ENCODE data around the gene AGAP1.
"Not testable (repeated sequence)": the region's sequence is repeated elsewhere in the genome, so short reads cannot be mapped to it uniquely, and the experiment has no call there.

The AGAP1 gene

GRCh38 chr2:235747786-235748091 is 253.9 kb downstream of the AGAP1 start:
- DNase-seq = no peak

DNA sequence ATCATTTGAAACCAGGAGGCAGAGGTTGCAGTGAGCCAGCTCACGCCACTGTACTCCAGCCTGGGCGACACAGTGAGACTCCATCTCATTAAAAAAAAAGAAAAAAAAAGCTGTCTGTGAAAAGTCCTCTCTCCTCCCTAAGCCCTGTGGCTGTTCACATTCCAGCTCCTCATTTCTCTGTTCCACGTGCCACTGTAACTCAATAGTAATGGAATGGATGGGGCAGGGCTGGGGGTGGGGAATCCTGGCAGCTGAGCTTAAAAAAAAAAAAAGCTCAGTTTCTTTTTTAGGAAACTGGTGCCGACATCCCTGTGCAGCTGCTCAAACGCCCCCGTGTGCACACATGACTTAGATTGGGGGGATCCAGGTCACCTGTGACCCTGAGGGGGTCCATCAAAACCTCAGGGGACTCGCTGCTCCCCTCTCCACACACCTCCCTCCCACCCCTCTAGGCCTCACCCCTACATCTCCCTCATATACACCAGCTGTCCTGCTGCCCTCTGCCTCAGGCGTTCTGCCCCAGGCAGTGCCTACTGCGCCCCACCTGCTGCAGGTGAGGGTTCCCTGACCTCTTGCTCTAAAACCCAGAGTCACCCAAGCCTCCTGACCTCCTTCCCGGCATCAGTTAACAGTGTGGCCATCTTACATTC is 255.4 kb downstream of the AGAP1 start:
- no peak for DNase-seq

GRCh38 chr2:235749771-235750160 is 255.9 kb downstream of the AGAP1 start:
- no peak for DNase-seq

DNA sequence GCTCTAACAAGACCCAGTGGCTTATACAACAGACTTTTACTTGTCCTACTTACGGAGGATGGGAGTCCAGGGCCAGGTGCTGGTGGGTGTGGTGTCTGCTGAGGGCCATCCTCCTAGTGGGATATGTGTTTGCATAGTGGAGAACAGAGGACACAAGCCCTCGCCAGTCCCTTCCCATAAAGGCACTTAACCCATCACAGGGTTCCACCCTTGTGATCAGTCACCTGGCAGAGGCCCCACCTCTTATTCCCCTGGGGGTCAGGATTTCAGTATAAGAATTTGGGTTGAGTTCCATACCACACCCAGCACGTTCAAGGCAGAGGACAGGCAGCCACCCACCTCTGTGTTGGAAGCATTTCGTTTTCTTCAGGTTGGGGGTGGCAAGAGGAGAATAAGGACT is 259.0 kb downstream of the AGAP1 start:
- no peak for DNase-seq

DNA sequence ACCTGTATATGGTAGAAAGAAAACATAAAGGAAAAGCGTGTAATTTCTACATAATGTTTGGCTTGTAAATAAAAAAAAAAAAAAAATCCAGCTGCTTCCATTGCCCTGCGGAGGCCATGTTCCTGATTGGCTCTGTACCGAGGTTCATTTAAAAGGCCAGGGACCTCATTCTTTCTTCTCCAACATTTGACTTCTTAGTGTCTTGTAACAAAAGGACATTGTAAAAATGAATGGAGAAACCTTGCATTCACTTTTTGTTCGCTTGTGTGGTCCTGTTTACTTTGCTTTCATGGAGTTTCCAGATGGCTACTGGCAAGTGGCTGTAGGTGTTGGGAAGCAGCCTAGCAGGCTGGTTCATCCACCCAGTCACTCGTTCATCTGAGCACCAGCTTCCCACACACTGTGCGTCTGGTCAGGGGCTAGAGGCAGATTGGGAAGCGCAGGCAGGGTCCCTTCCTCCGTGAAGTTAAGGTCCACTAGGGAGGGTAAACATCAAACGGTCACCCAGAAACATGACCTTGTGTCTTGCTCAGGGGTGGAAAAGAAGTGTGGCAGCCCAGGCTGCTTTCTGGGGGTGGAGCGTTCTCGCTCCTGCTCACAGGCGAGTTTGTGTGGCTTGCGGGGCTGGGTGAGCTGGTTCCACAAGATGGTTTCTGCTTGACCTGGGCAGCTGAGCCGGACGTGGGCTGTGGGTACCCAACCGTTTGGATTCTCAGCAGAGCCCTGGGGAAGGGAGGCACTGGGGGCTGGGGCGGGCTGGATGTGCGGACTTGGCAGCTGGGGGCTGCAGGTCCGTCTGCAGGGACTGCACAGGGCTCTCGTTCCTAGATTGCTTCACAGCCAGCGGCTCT is 260.7 kb downstream of the AGAP1 start:
- DNase-seq = no peak

- no peak for DNase-seq
Observed at GRCh38 chr2:235756491-235756890, 262.6 kb downstream of the AGAP1 start.

DNA sequence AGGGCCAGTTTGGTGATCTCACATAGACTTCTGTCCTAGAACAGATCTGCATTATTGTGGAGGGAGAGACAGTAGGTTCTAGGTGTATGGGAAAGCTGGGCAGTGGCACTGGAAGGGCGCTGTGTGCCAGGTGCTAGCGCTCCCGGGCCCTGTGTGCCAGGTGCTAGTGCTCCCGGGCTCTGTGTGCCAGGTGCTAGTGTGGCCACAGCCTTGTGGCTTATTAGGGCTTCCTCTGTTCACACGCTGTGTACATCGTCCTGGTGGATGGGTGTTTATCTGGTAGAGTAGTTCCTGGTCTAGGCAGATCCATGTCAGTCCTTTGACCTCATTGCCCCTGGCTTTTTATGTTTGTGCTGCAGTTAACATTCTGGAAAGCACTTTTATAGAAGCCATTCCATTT is 263.4 kb downstream of the AGAP1 start:
- no peak for DNase-seq

GRCh38 chr2:235757640-235758039 is 263.8 kb downstream of the AGAP1 start:
- no peak for DNase-seq

DNA sequence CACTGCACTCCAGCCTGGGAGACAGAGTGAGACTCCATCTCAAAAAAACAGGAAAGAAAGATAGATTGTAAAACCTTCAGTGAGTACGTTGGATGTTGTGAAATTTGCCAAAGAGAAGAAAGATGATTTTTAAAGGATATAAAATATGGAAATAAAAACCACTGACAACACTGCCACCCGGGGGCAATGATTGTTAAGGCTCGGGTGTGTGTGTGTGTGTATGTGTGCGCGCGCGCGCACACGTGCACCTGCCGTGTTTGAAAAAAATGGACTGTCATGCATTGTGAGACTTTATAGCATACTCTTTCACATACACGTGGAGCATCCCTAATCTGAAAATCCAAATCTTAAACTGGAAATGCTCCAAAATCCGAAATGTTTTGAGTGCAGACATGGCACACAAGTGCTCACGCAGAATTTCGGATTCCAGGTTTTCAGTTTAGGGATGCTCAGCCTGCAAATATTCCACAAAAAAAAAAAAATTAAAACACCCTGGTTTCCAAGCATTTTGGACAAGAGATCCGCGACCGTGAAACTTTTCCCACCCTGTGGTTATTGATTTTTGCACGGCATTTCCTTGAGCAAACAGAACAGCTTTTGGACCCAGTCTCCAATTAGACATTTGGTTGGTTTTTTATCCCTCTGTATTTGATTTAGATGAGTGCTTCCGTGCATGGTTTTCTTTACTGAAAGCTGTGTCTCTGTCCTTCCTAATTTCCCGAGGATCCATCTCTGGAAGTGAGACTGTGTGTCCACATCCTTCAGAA is 269.2 kb downstream of the AGAP1 start:
- no peak for DNase-seq

GRCh38 chr2:235763816-235764215 is 270.0 kb downstream of the AGAP1 start:
- no peak for DNase-seq

DNA sequence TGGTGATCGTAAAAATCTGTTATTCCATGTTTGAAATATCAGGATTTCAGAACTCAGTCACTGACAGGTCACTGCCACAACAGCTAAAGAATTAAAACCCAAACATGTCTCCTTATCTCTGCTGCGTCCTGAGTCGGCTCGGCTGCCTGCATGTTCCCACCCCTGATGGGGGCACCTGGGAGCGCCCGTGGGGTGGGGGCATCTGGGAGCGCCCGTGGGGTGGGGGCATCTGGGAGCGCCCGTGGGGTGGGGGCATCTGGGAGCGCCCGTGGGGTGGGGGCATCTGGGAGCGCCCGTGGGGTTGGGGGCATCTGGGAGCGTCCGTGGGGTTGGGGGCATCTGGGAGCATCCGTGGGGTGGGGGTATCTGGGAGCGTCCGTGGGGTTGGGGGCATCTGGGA is 270.6 kb downstream of the AGAP1 start:
- DNase-seq = not testable (repeated sequence)

GRCh38 chr2:235765181-235765820 is 271.5 kb downstream of the AGAP1 start:
- no peak for DNase-seq

DNA sequence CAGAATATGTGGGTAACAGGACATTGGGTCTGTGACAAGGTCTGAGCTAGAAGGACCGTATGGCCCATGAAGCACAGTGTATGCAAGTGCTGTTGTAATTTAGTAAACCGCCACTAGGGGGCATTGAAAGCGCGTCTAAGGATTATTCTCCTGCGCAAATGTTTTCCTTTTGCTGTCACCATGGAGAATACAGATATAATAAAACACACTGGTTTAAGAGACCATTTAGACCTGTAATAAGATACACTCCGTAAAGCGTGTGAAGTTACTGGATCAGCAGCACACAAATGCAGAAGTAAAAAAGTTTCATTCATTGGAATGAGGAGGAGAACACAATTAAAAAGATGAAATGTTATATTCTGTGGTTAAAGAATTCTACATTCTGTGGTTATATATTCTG is 272.4 kb downstream of the AGAP1 start:
- DNase-seq = peak; percentile 45

DNA sequence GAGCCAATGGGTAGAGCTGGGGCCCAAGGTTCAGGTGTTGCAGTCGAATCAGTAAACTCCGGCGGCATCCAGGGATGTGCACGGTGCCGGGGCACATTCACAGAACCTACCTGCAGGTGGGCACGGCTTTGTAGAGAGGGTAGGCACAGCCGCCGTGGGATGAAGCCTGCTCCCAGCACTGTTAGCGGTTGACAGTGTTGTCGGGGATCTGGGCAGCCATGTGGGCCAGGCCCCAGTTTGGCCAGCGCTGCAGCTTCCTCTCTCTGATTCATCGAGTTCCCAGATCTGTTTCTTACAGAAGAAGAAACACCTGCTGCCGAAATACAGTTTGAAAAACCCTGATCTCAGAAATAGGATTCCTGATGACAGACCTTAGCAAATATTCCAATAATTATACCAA is 274.8 kb downstream of the AGAP1 start:
- DNase-seq = no peak

DNA sequence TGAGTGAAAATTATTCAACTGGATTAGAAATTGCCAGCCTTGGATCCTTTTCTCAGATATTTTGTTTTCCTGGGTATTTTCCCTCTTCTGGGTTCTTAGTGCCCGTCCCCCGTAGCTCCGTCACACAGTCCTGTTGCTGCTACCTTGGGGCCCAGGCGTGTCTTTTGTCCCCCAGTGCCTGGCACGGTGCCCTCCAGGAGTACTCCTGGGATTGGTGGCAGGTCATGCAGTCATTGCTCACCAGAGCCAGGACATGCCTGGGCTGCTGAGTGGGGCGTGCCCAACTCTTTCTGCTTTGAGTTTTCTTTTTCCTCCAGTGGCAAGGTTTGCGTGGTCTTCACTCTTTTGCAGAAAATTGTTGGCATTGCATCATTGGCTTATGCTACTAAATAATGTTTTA is 275.2 kb downstream of the AGAP1 start:
- DNase-seq = no peak

DNA sequence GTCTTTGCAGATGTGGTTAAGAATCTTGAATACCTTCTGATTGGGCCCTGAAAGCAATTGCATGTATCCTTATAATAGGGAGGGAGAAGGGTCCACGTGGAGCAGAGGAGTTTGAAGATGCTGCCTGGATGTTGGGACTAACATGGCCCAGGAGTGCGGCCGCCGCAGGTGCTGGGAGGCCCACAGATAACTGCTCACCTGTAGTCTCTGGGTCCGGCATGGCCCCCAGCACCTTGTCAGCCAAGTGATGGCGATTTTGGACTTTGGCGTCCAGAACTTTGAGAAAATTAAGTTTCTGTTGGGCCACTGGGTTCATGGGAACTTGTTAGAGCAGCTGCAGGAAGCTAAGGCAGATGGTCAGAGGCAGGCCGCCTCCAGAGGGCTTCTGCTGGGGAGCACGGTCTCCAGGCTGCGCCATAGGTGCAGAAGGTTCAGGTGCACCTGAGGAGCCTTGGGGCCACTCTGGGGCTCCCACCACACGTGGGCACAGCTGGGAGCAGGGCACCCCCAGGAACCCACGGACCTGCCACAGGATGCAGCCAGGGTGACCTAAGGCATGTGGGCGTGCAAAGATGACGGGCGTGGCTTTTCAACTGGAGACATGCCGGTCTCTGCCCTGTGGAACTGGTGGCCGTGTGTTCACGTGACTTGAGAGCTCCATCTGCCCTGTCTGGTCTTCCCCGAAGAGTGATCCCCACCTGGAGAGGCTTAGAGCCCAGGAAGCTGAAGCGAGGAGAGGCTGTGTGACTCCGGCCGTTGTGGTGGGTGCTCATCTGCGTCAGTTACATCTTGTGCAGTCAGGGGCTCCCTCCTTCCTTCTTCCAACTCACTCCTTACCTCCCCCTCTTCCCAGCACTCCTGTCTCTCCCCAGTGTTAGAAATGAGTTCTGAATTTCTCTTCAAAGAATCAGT is 277.3 kb downstream of the AGAP1 start:
- DNase-seq = no peak

DNA sequence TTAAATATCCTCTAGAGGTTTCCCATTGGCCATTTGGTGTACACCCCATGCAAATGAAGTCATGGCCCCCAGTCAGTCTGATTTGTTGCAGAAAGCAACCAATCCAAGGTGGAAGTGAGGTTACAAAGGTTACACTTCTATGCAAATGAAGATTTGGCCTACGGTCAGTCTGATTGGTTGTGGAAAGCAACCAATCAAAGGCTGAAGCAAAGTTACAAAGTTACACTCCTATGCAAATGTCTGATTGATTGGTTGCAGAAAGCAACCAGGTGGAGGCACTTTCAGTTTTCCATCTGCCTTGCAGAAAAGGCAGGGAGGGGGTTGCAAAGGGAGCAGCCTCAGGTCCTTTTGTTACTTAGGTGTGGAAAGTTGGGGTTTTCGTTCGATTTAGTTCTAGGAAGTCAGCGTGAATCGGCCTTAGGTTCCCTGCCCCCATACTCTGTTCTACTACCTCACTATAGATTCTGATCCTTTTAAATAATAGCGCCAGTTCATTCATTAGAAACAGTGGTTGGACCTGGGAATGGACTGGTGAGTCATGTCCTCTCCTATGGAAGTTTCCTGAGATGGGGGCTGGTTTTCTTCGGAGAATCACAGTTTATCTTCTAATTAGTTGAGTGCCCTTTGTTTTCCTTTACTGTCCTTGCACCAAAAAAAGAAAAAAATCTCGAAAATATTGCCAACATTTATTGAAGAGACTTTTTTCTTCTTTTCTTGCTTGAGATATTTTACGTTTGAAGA is 279.5 kb downstream of the AGAP1 start:
- DNase-seq = no peak

DNA sequence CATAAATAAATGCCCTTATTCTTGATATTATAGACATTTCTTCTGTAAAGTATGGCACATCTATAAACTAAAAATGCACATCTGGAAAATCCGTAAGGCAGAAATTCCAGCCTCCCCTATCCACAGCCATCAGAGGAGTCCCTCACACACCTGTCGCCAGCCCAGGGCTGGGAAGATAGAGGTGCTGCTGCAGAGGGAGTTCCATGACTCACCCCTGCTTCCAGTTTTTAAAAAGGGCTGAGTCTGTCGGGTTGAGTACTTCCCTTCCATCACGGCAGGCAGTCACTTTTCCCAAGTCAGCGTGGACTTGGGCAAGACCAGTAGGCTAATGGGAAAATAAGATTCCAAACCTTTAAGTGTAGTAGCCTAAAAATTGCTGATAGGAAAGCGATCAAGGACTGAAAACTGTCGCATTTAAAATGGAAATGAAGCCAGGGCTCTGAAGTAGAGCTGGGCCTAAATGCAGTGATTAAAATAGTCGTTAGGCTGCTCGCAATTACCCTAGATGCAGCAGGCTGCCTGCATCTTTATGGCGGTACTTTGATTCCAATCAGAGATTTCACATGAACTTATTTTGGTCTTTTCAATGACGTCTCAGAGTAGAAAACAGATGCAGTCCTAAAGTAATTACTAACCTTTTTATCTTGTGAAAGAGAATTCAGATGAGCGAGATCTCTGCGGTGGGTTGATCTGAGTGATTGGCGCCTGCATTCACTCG is 280.5 kb downstream of the AGAP1 start:
- no peak for DNase-seq

- no peak for DNase-seq
Observed at GRCh38 chr2:235776531-235776930, 282.7 kb downstream of the AGAP1 start.

DNA sequence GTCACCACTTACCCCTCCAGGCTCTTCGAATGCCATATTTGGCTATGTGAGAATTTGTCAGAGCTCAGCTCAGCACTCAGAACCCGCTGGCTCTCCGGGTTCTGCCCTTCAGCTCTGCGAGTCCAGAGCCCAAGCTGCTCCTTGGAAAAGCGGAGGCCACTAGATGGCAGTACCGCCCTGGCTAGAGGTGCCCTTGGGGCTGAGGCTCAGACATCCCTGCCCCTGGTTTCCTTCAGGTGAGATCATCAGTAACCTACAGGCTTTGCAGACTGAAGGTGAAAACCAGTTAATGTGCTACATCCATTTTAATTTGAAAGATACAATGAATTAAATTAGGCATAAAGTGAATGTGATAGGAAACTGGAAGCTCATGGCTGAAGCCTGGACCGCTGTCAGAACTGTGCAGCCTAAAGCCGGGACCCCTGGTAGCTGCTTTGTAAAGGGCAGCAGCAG is 285.6 kb downstream of the AGAP1 start:
- DNase-seq = peak; percentile 41

- DNase-seq = no peak
Observed at GRCh38 chr2:235780401-235780800, 286.6 kb downstream of the AGAP1 start.

Measured in CD4-positive, alpha-beta T cell treated with Interleukin-6 for 4 hours (primary cell).